GM12891 (cell line): Measurements from ENCODE around the gene JUP.

Experiments
- DNase-seq: peaks from one replicate; pipeline ENCODE4 v3.0.0; 2011; ENCODE audit warnings: low spot score; ENCODE audit not compliant: insufficient read length
- FAIRE-seq: peaks from 2 replicates; lab custom pipeline; 2011; peaks lifted over from hg19 to GRCh38; lab: Jason Lieb, UNC
- PAX5 ChIP-seq: IDR thresholded peaks from 2 replicates; pipeline ENCODE4 v1.6.1; 2011; ENCODE audit warnings: low read length, moderate library complexity, mild to moderate bottlenecking; ENCODE audit not compliant: insufficient read depth, severe bottlenecking
- POLR2A ChIP-seq: IDR thresholded peaks from 2 replicates; pipeline ENCODE4 v1.6.1; 2011; ENCODE audit warnings: low read depth, low read length, control low read depth
- POLR2AphosphoS5 ChIP-seq: IDR thresholded peaks from 2 replicates; pipeline ENCODE4 v1.6.1; 2011; ENCODE audit warnings: low read depth, low read length, control low read depth
- POU2F2 ChIP-seq: IDR thresholded peaks from 2 replicates; pipeline ENCODE4 v1.6.1; 2011; ENCODE audit warnings: low read depth, mild to moderate bottlenecking, control low read depth, low read length, moderate library complexity
- SPI1 ChIP-seq: IDR thresholded peaks from 2 replicates; pipeline ENCODE4 v1.6.1; 2011; ENCODE audit warnings: low read depth, low read length, control low read depth
- TAF1 ChIP-seq: IDR thresholded peaks from 2 replicates; pipeline ENCODE4 v1.6.1; 2011; ENCODE audit warnings: low read depth, low read length, control low read depth

Gene JUP

GRCh38 chr17:41728056-41728455 is 58.5 kb downstream of the JUP start:
- DNase-seq (no peak), FAIRE-seq (no peak)
- TF ChIP-seq PAX5 = no peak
- no peak for TF ChIP-seq SPI1
- TF ChIP-seq POU2F2 = no peak
- TF ChIP-seq POLR2AphosphoS5 = no peak
- TF ChIP-seq POLR2A = no peak
- TF ChIP-seq TAF1 = no peak

DNA sequence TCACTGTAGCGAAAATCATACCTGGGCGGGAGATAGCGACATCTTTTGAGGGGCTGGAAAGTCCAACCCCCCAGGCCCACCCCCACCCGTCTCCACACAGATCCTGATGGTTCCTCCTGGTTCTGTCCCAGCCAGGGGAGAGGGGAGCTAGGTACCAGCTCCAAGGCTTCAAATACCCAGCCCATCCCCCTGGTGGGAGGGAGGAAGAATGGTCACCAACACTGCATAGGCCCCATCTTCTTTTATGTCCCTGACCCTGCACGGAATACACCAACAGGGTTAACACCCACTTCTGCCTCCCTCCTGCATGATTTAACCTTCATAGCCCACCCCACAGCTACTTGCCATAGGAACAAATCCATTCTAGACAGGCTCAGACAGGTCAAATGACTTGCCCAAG is 61.4 kb downstream of the JUP start:
- TF ChIP-seq SPI1 = no peak
- no peak for TF ChIP-seq TAF1
- TF ChIP-seq PAX5 = no peak
- TF ChIP-seq POLR2A = no peak
- TF ChIP-seq POU2F2 = no peak
- TF ChIP-seq POLR2AphosphoS5 = no peak
- FAIRE-seq = no peak
- DNase-seq = no peak

DNA sequence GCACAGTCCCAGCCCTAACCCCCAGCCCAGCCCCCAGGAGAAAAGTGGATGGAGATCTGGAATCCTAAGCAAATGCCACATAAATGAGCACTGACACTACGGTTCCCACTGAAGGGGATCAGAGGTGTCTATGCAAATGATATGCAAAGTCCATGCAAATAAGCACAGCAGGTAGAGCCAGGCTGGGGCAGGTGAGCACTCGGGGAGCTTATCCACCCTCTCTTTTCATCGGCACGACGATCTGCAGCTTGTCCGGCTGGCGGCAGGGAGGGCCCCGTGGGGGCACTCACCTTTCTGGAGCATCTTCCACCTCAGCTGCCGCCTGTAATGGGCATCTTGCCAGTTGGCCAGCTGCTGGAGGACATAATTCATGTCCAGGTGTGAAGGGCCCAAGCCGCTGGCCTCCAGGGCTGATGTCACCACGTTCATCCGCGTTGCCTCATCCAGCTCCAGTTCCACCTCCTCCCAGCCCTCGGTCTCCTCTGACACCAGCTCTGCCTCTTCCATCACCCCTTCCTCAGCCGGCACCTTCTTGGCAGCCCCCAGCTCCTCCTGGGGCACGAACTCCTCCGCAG is 61.9 kb downstream of the JUP start:
- no peak for FAIRE-seq
- no peak for TF ChIP-seq POLR2A
- TF ChIP-seq SPI1 = no peak
- no peak for TF ChIP-seq TAF1
- no peak for TF ChIP-seq POLR2AphosphoS5
- no peak for TF ChIP-seq PAX5
- no peak for TF ChIP-seq POU2F2
- DNase-seq = no peak

DNA sequence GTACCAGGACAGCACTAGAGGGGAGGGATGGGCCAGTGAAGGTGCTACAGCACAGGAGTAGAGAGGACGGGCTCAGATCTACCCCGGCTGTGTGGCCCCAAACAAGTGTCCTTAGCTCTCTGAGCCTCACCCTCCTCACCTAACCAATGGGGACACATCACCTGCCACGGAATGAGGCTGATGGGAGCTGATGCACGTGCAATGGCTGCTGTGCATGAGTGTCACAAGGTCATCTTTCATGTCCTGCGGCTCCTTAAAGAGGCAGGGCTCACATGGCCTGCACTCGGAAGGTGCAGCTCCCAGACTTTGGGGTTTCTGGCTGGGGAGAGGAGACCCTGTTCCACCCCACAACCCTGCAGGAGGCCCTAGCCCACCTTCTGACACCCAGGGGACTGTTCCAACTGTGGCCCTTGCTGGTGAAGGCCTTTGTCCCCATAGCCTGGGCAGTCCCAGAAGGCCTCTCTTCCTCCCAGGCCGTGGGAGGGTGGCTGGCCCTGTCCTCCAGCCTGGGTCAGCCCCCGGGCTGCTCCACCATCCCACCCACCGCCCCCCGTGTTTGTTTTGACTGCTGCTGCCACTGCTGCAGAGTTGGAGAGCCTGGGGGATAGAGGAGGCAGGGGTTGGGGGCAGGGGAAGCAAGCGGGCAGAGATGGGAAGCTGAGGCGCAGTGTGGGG is 62.6 kb downstream of the JUP start:
- FAIRE-seq = no peak
- DNase-seq = no peak
- TF ChIP-seq TAF1 (no peak), POLR2A (no peak), SPI1 (no peak), POLR2AphosphoS5 (no peak), PAX5 (no peak), POU2F2 (no peak)

- TF ChIP-seq PAX5 (no peak), POLR2AphosphoS5 (no peak), POU2F2 (no peak), SPI1 (no peak), POLR2A (no peak), TAF1 (no peak)
- no peak for FAIRE-seq
- no peak for DNase-seq
Measured at GRCh38 chr17:41722231-41722630, 64.3 kb downstream of the JUP start.

GRCh38 chr17:41718287-41718645 is 68.2 kb downstream of the JUP start:
- no peak for TF ChIP-seq PAX5
- no peak for FAIRE-seq
- DNase-seq = no peak

GRCh38 chr17:41717408-41718286 is 68.9 kb downstream of the JUP start:
- DNase-seq (no peak), FAIRE-seq (no peak)
- no peak for TF ChIP-seq SPI1
- no peak for TF ChIP-seq POU2F2
- no peak for TF ChIP-seq POLR2A
- no peak for TF ChIP-seq PAX5
- TF ChIP-seq POLR2AphosphoS5 = no peak
- TF ChIP-seq TAF1 = no peak

DNA sequence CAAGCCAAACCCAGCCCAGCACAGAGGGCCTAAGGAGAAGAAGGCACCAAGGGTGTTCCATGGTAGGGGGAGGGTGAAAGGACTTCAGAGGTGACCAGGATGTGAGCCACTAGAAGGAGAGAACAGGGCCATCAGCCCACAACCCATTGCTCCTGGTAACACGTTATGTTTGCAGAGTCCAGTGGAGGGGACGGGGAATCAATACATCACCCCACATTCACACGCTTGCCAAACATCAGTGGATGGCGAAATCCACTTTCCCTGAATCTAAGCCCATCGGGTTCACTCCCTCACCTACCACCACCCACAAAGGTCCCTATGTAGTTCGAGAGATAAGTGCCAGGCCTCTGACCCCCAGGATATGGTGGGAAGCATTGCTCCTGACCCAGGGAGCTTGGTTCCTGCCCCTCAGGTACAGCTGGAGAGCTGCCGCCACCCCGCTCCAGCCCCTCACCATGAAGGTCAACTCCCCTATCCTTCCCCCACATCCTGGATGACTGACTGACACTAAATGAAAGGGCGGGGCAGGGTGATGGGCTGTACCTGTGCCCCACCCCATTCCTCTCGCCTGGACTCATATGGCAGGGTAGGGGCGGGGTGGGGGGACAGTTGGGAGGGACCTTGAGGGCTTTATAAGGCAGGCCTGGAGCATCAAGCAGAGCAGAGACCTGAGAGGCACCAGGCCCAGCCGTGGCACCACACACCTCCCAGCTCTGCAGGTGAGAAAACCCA is 74.7 kb downstream of the JUP start, which contains the start of gene GAST:
GAST (plus strand) TSS at position 663 of the 732 bp plus-strand sequence. CDS start 3,106 bp downstream, outside the sequence.
- TF ChIP-seq PAX5 (no peak), POLR2A (no peak), POLR2AphosphoS5 (no peak)

DNA sequence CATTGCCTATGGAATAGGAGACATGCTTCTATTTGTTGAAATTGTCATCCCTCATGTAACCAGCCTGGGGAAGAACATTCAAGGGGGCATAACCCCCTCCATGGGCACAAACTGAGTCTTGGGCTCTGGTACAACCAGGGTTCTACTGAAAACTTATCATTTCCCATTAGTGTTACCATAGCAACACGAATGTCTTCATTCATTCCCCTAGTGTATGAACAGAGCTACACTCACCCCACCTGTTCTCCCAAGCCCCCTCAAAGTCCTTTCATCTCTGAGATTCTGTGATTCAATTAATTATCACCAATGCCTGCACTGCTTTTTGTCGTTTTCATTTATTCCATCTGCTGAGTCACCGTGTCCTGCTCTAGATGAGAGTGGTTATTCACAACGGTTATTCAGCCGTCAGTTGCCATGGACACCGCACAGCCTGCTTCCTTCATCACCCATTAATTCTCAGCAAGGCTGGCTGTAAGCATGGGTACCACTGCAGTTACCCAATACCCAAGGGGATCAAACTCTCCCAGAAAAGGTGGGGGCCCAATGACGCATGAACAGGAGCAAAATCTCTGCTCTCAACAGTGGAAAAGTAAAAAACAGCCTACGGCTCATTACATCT is 75.9 kb downstream of the JUP start:
- TF ChIP-seq SPI1 = no peak
- no peak for TF ChIP-seq PAX5
- no peak for TF ChIP-seq TAF1
- no peak for FAIRE-seq

More for the DNA sequence above, 74.7 kb downstream of the JUP start, which contains the start of gene GAST:
- no peak for DNase-seq
- no peak for FAIRE-seq

More for the DNA sequence above, 75.9 kb downstream of the JUP start:
- DNase-seq = no peak
